Measurements from ENCODE around the gene NPY4R.
"Not testable (repeated sequence)": the region's sequence is repeated elsewhere in the genome, so short reads cannot be mapped to it uniquely, and the experiment has no call there.

DNA sequence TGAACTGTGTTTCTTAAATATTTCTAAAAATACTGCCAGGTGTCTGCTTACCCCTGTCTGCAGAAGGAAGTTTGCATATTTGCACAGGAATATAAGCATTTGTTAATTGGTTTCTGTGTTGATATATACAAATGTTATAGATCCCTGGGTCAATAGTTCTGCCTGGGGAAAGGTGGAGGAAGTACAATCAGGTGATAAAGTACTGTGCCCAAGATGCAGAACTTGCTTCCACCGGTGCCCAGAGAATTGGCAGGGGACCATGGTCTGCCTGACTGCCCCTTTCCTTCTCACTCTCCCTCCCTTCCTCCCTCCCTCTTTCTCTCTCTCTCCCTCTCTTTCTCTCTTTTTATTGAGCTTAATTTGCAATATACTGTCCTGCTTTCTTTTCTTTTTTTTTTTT lies 22.3 kb downstream of the NPY4R start:
- TF ChIP-seq CTCF (IDR thresholded peaks at IDR 0.05); EP300 (IDR thresholded peaks at IDR 0.05; ENCODE audit: low read depth); POLR2AphosphoS5 (IDR thresholded peaks at IDR 0.05); POLR2A (IDR thresholded peaks at IDR 0.05): not testable (repeated sequence)

Measured in transverse colon (tissue), 4 donors.